DMS 273 (cell line): Measurements from ENCODE around the gene DUSP10.

Source experiments
- DNase-seq: peaks from one replicate; lab custom pipeline; 2025; ENCODE audit not compliant: unreplicated experiment; lab: John Stamatoyannopoulos, UW

Gene DUSP10

GRCh38 chr1:221663321-221663720 is 78.6 kb downstream of the DUSP10 start:
- no peak for DNase-seq

GRCh38 chr1:221655766-221656305 is 86.1 kb downstream of the DUSP10 start:
- no peak for DNase-seq
